H9 (cell line): ENCODE measurements around the gene TNNI3. TPM values are rescaled to one million over a fixed set of nuclear protein-coding genes. Genes with fewer than 3 reads are reported as not detected.

ENCODE experiments used
- DNase-seq: peaks from one replicate; pipeline ENCODE4 v3.0.0-alpha.2; 2017
- H2AFZ ChIP-seq: one replicate; pipeline ENCODE4 v1.6.1; 2013; ENCODE audit warnings: mild to moderate bottlenecking, low read length, control low read depth, moderate library complexity
- H2AK5ac ChIP-seq: 2 replicates; pipeline ENCODE4 v1.6.1; 2013; ENCODE audit warnings: low read length, control low read depth, mixed read lengths; ENCODE audit not compliant: insufficient read length
- H2BK120ac ChIP-seq: one replicate; pipeline ENCODE4 v1.6.1; 2013; ENCODE audit warnings: low read depth, mild to moderate bottlenecking, low read length, control low read depth, inconsistent platforms; ENCODE audit not compliant: poor library complexity, severe bottlenecking
- H2BK12ac ChIP-seq: 2 replicates; pipeline ENCODE4 v1.6.1; 2013; ENCODE audit warnings: low read length, control low read depth, mixed read lengths, low read depth; ENCODE audit not compliant: insufficient read length
- H2BK15ac ChIP-seq: 2 replicates; pipeline ENCODE4 v1.6.1; 2013; ENCODE audit warnings: low read depth, low read length, control low read depth
- H2BK20ac ChIP-seq: one replicate; pipeline ENCODE4 v1.6.1; 2013; ENCODE audit warnings: low read depth, mild to moderate bottlenecking, low read length, control low read depth, inconsistent platforms; ENCODE audit not compliant: poor library complexity, severe bottlenecking
- H2BK5ac ChIP-seq: 2 replicates; pipeline ENCODE4 v1.6.1; 2013; ENCODE audit warnings: low read length, control low read depth, mixed read lengths; ENCODE audit not compliant: insufficient read length
- H3K14ac ChIP-seq: 2 replicates; pipeline ENCODE4 v1.6.1; 2013; ENCODE audit warnings: low read length, control low read depth; ENCODE audit not compliant: insufficient read depth
- H3K18ac ChIP-seq: 2 replicates; pipeline ENCODE4 v1.6.1; 2013; ENCODE audit warnings: low read depth, mild to moderate bottlenecking, mixed read lengths, low read length, control low read depth; ENCODE audit not compliant: insufficient read length
- H3K23ac ChIP-seq: 2 replicates; pipeline ENCODE4 v1.6.1; 2013; ENCODE audit warnings: low read length, control low read depth, mixed read lengths, low read depth; ENCODE audit not compliant: insufficient read length
- H3K23me2 ChIP-seq: 2 replicates; pipeline ENCODE4 v1.6.1; 2013; ENCODE audit warnings: low read depth, mild to moderate bottlenecking, mixed read lengths, low read length, control low read depth; ENCODE audit not compliant: insufficient read length, poor library complexity, severe bottlenecking
- H3K27ac ChIP-seq: 2 replicates; pipeline ENCODE4 v1.5.1; 2013; ENCODE audit warnings: low read length, control low read depth, mixed read lengths, low read depth; ENCODE audit not compliant: insufficient read length
- H3K27me3 ChIP-seq: 2 replicates; pipeline ENCODE4 v1.6.1; 2013; ENCODE audit warnings: low read length, control low read depth, inconsistent platforms; ENCODE audit not compliant: insufficient read depth
- H3K4ac ChIP-seq: 2 replicates; pipeline ENCODE4 v1.6.1; 2013; ENCODE audit warnings: low read depth, mild to moderate bottlenecking, control low read depth, inconsistent platforms, low read length, moderate library complexity
- H3K4me1 ChIP-seq: 2 replicates; pipeline ENCODE4 v1.6.1; 2013; ENCODE audit warnings: low read length, control low read depth, inconsistent platforms; ENCODE audit not compliant: insufficient read depth
- H3K4me2 ChIP-seq: 2 replicates; pipeline ENCODE4 v1.6.1; 2013; ENCODE audit warnings: low read length, control low read depth, mixed read lengths; ENCODE audit not compliant: insufficient read length, insufficient read depth
- H3K56ac ChIP-seq: 2 replicates; pipeline ENCODE4 v1.6.1; 2013; ENCODE audit warnings: low read depth, mild to moderate bottlenecking, mixed read lengths, low read length, control low read depth; ENCODE audit not compliant: insufficient read length
- H3K79me1 ChIP-seq: 2 replicates; pipeline ENCODE4 v1.6.1; 2013; ENCODE audit warnings: low read depth, mild to moderate bottlenecking, moderate library complexity, low read length, control low read depth, inconsistent platforms; ENCODE audit not compliant: insufficient read depth, poor library complexity, severe bottlenecking
- H3K79me2 ChIP-seq: 2 replicates; pipeline ENCODE4 v1.6.1; 2013; ENCODE audit warnings: low read length, control low read depth, inconsistent platforms; ENCODE audit not compliant: insufficient read depth
- H3K9ac ChIP-seq: 2 replicates; pipeline ENCODE4 v1.6.1; 2013; ENCODE audit warnings: low read length, control low read depth, mixed read lengths; ENCODE audit not compliant: insufficient read length; ENCODE audit errors: extremely low read depth
- H3K9me3 ChIP-seq: one replicate; pipeline ENCODE4 v1.6.1; 2013; ENCODE audit warnings: low read depth, low read length, inconsistent platforms; ENCODE audit not compliant: control insufficient read depth
- H3T11ph ChIP-seq: one replicate; pipeline ENCODE4 v1.6.1; 2013; ENCODE audit warnings: mild to moderate bottlenecking, low read length, control low read depth, inconsistent platforms
- H4K20me1 ChIP-seq: one replicate; pipeline ENCODE4 v1.6.1; 2013; ENCODE audit not compliant: control insufficient read depth, insufficient read length, insufficient read depth
- H4K5ac ChIP-seq: 2 replicates; pipeline ENCODE4 v1.6.1; 2013; ENCODE audit warnings: low read depth, mild to moderate bottlenecking, mixed read lengths, low read length, control low read depth; ENCODE audit not compliant: insufficient read length
- H4K8ac ChIP-seq: replicated peaks from 2 replicates; pipeline ENCODE4 v1.6.1; 2013; ENCODE audit warnings: low read length, control low read depth, mixed read lengths, low read depth; ENCODE audit not compliant: insufficient read length
- H4K91ac ChIP-seq: 2 replicates; pipeline ENCODE4 v1.6.1; 2013; ENCODE audit warnings: low read depth, mild to moderate bottlenecking, moderate library complexity, mixed read lengths, low read length, control low read depth; ENCODE audit not compliant: insufficient read length
- H3K27ac Mint-ChIP-seq, 3 experiments: 2 replicates in 2 of 3; 3 replicates in 1 of 3; pipeline ENCODE4 v1.8.0; 2020 to 2021; ENCODE audit warnings: mixed read lengths in 3 of 3, mild to moderate bottlenecking in 1 of 3, moderate library complexity in 1 of 3
- H3K27me3 Mint-ChIP-seq: 2 replicates; pipeline ENCODE4 v1.8.0; 2021; ENCODE audit warnings: low read depth, mild to moderate bottlenecking, moderate library complexity, mixed read lengths
- H3K36me3 Mint-ChIP-seq, 3 experiments: 2 replicates in 2 of 3; 3 replicates in 1 of 3; pipeline ENCODE4 v1.8.0; 2020 to 2021; ENCODE audit warnings: low read depth in 3 of 3, mixed read lengths in 3 of 3; ENCODE audit not compliant: insufficient read depth in 1 of 3
- H3K4me1 Mint-ChIP-seq, 2 experiments: 2 replicates each; pipeline ENCODE4 v1.8.0; 2020; ENCODE audit warnings: mixed read lengths in 2 of 2
- H3K4me3 Mint-ChIP-seq, 2 experiments: 2 replicates in 1 of 2; 3 replicates in 1 of 2; pipeline ENCODE4 v1.8.0; 2020 to 2021; ENCODE audit warnings: mild to moderate bottlenecking in 2 of 2, mixed read lengths in 2 of 2, moderate library complexity in 1 of 2
- H3K9me3 Mint-ChIP-seq, 2 experiments: 2 replicates in 1 of 2; 3 replicates in 1 of 2; pipeline ENCODE4 v1.8.0; 2020; ENCODE audit warnings: mild to moderate bottlenecking in 2 of 2, mixed read lengths in 2 of 2, moderate library complexity in 1 of 2
- WGBS: extraction: QIAGEN DNeasy Blood & Tissue Kit; methylation state at CpG from one replicate; pipeline ENCODE4 v1.1.7; 2013; ENCODE audit warnings: missing lambda C conversion rate, low lambda C conversion rate, mixed read lengths; ENCODE audit not compliant: insufficient read length; ENCODE audit errors: extremely low coverage; 5-methylcytosine and 5-hydroxymethylcytosine counted together
- total RNA-seq: library from RNA; stranded (reverse); gene quantifications from 2 replicates; pipeline ENCODE4 v1.2.1, GENCODE V29; 2021
- TF ChIP-seq, protein P1 (sequence below): fragments of 200-600 bp; sonication (generic); conservative IDR thresholded peaks from 3 replicates; pipeline ENCODE4 v1.8.0; 2021; ENCODE audit warnings: antibody characterized with exemption, mild to moderate bottlenecking

The TNNI3 gene
- total RNA-seq, 1 experiment from 2014 or later: 36.9 TPM

DNA sequence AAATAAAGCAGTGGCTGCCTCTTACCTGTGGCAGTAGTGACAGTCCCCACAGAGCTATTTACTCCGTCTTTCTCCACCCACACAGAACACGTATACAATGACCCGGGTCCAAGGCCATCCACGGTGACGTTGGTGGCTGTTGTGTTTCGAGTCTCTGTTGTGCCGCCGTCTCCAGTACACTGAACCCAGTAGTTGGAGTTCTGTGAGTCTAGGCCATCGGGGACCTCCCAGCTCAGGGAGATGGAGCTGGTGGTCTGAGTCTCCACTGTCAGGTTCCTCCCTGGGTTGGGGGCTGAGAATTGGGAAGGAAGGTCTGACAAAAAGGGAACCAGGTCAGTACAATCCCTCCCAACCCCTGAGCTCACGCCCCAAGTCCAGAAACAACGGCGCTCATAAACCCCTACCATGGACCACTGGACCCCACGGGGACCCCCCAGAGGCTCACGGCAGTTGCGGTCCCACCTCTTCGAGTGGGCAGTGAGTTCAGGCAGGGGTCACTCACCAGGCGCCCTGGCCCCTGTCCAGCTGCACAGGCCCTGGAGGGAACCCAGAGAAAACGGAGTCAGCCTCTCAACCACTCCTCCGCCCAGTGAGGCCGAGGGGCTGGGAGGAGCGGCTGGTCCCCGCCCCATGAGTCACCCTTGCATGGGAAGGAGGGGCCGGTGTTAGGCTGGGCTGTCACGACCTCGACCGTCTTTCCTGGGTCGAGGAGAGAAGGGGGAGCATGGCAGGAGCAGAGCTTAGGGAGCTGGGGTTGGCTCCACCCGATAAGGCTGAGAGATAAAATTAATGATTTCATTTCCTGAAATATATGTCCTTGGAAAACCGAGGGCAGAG, 49.4 kb upstream of the TNNI3 start:
- H3T11ph ChIP-seq: no peak overlapping the region
- no peak overlapping the region for H4K8ac ChIP-seq
- H2BK120ac ChIP-seq: no peak overlapping the region
- no peak overlapping the region for H2BK5ac ChIP-seq
- TF ChIP-seq, protein P1, sequence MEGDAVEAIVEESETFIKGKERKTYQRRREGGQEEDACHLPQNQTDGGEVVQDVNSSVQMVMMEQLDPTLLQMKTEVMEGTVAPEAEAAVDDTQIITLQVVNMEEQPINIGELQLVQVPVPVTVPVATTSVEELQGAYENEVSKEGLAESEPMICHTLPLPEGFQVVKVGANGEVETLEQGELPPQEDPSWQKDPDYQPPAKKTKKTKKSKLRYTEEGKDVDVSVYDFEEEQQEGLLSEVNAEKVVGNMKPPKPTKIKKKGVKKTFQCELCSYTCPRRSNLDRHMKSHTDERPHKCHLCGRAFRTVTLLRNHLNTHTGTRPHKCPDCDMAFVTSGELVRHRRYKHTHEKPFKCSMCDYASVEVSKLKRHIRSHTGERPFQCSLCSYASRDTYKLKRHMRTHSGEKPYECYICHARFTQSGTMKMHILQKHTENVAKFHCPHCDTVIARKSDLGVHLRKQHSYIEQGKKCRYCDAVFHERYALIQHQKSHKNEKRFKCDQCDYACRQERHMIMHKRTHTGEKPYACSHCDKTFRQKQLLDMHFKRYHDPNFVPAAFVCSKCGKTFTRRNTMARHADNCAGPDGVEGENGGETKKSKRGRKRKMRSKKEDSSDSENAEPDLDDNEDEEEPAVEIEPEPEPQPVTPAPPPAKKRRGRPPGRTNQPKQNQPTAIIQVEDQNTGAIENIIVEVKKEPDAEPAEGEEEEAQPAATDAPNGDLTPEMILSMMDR: no peak
- H2BK12ac ChIP-seq: no peak overlapping the region
- no peaks in the 10 kb centered on the region for H3K79me2 ChIP-seq
- no peak overlapping the region; the same call in 1 of the 2 replicates for H3K14ac ChIP-seq
- Mint-ChIP-seq H3K4me3 (peak overlapping the region; percentile 7 to 62; a peak in 3 of 5 replicates), H3K27ac (peak overlapping the region in 2 of 3 experiments; percentile 72 to 78; a peak in 2 of 7 replicates), H3K36me3 (no peaks in the 10 kb centered on the region), H3K9me3 (peaks cover 0 to 5% of the 10 kb centered on the region in 2 experiments; a peak in 3 of 5 replicates), H3K4me1 (peaks cover 9 to 12% of the 10 kb centered on the region in 2 experiments), H3K27me3 (peaks cover 32% of the 10 kb centered on the region)
- H4K91ac ChIP-seq: no peak overlapping the region
- H4K20me1 ChIP-seq: no peaks in the 10 kb centered on the region
- no peak overlapping the region for H2BK20ac ChIP-seq
- H3K23ac ChIP-seq: no peak overlapping the region
- H3K27me3 ChIP-seq: no peaks in the 10 kb centered on the region
- H3K56ac ChIP-seq: no peak overlapping the region
- peak overlapping the region; percentile 12 for H3K4me2 ChIP-seq
- no peak overlapping the region for H2BK15ac ChIP-seq
- H3K9me3 ChIP-seq: no peaks in the 10 kb centered on the region
- H3K23me2 ChIP-seq: no peaks in the 10 kb centered on the region
- no CpG with 5 or more reads among the region's 29 CpGs for WGBS
- no peak overlapping the region for H3K4ac ChIP-seq
- DNase-seq: peak; percentile 87
- no peaks in the 10 kb centered on the region for H3K79me1 ChIP-seq
- no peak overlapping the region for H3K18ac ChIP-seq
- H2AFZ ChIP-seq: no peak overlapping the region
- H3K4me1 ChIP-seq: no peaks in the 10 kb centered on the region
- H3K9ac ChIP-seq: no peak overlapping the region
- no peak overlapping the region for H3K27ac ChIP-seq
- H4K5ac ChIP-seq: no peak overlapping the region
- H2AK5ac ChIP-seq: no peak overlapping the region
